GM18951 (cell line): ENCODE results near the gene XRCC5.

Experiments
- POLR2A ChIP-seq: IDR thresholded peaks from 4 replicates; pipeline ENCODE4 v1.6.1; 2011; ENCODE audit warnings: mild to moderate bottlenecking; ENCODE audit not compliant: insufficient read length, insufficient read depth; ENCODE audit errors: extremely low read depth
- in situ Hi-C: fragments of 300-500 bp; cut with MboI; formaldehyde crosslinking; loops from one replicate; pipeline ENCODE4 v1.12.0; 2022; ENCODE audit warnings: low sequenced_read_pairs, mixed read lengths, inconsistent platforms; ENCODE audit not compliant: unreplicated experiment

XRCC5 gene

GRCh38 chr2:216164087-216164486 is 54.9 kb downstream of the XRCC5 start:
- TF ChIP-seq POLR2A, result no peak
- in situ Hi-C loops, result no loop called here

- in situ Hi-C loops, result no loop called here
Observed at GRCh38 chr2:216164576-216164975, 55.4 kb downstream of the XRCC5 start.

GRCh38 chr2:216165711-216166110 is 56.6 kb downstream of the XRCC5 start:
- in situ Hi-C loops, result no loop called here
- TF ChIP-seq POLR2A, result no peak

More at GRCh38 chr2:216164576-216164975, 55.4 kb downstream of the XRCC5 start:
- no peak for TF ChIP-seq POLR2A

DNA sequence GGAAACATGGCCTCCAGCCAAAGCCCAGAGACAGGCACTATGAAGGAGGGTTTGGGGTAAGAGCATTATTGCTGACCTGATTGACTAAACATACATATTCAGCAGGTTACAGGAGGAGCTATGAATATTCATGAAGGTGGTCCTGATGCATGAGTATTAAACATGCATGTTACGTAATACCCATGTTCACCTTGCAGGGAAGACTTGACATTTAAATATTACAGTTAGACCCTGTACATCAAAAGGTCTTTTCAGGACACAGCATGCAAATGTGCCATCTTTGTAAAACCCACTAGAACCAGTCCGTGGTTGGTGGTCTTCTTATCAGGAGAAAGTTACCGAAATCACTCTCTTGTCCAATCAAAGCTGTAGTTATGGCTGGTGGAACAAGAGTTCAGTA is 59.9 kb downstream of the XRCC5 start:
- in situ Hi-C loops, result no loop called here
- TF ChIP-seq POLR2A, result no peak

GRCh38 chr2:216170076-216170763 is 61.1 kb downstream of the XRCC5 start:
- no peak for TF ChIP-seq POLR2A
- in situ Hi-C loops, result no loop called here

- in situ Hi-C loops, result no loop called here
- TF ChIP-seq POLR2A, result no peak
Observed at GRCh38 chr2:216171011-216171410, 61.9 kb downstream of the XRCC5 start.

DNA sequence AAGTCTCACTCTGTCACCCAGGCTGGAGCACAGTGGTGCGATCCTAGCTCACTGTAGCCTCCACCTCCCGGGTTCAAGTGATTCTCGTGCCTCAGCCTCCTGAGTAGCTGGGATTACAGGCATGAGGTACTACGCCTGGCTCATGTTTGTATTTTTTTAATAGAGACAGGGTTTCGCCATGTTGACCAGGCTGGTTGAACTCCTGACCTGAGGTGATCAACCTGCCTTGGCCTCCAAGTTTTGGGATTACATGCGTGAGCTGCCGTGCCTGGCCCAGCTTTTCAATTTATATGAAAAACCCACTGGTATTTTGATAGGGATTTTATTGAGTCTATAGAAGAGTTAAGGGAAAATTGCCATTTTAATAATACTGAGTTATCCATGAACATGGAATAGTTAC is 63.3 kb downstream of the XRCC5 start:
- in situ Hi-C loops, result no loop called here
- no peak for TF ChIP-seq POLR2A

- TF ChIP-seq POLR2A, result no peak
- in situ Hi-C loops, result no loop called here
Observed at GRCh38 chr2:216179015-216179414, 69.9 kb downstream of the XRCC5 start.

- no peak for TF ChIP-seq POLR2A
- in situ Hi-C loops, result no loop called here
Observed at GRCh38 chr2:216181351-216181750, 72.2 kb downstream of the XRCC5 start.

DNA sequence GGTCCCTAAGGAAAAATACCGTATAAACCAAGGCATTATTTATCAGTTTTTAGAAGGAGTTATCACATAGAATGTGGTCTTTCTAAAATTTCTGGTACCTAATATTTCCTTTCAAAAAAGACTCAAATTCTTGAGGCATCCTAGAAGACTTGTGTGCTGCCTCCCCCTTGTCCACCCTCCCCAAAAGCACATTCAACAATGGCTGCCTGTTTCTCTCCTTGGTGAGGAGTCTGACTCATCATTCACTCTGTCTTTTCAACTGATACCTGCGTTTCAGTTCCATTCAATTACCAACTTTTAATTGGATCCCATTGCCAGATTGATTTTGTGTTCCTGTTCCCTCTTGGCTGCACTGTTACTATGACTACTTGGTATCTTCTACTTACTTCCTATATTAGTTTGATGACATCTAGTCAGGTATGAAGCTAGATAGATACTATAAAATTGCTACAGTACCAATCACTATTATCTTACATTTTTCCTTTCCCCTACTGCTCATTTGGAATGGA is 72.9 kb downstream of the XRCC5 start:
- no peak for TF ChIP-seq POLR2A
- in situ Hi-C loops, result no loop called here

DNA sequence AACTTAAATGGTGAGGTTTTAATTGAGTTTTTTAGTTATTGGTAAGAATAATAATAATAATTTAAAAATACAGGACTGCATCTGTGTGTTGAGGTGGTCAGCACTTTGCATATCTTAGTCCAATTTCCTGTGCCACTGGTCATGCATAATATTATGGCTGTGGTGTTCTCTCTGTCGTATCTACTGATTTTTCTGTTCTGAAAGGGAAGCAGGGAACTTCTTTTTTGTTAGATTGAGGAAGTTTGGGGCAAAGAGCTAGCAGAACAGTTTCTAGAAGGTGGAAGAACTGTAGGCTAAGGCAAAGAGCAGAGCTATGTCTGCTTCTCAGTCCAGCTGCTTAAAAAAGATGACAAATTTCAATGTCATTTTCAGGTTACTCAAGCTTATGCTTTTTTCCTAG is 74.3 kb downstream of the XRCC5 start:
- TF ChIP-seq POLR2A, result no peak
- in situ Hi-C loops, result no loop called here

GRCh38 chr2:216188559-216188850 is 79.4 kb downstream of the XRCC5 start:
- TF ChIP-seq POLR2A, result no peak

DNA sequence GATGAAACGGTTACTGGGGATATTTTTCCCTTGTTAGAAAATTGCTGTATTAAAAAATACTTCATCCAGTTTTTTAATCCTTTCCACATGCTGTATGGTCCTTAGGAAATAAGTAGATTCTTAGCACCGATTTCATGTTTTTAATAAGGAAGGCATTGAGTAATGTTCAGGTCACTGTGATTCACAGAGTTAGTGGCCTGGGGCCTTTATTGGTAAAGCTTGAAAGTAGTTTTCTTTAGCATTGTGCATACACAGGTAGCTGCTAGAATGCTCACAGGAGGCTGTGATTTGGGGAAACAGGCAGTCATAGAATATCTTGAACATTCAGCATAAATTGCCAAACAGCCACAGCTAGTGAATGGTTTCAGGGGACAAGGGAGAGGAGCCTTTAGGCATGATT is 79.8 kb downstream of the XRCC5 start:
- in situ Hi-C loops, result no loop called here
- no peak for TF ChIP-seq POLR2A

More at GRCh38 chr2:216188559-216188850, 79.4 kb downstream of the XRCC5 start:
- in situ Hi-C loops, result no loop called here

DNA sequence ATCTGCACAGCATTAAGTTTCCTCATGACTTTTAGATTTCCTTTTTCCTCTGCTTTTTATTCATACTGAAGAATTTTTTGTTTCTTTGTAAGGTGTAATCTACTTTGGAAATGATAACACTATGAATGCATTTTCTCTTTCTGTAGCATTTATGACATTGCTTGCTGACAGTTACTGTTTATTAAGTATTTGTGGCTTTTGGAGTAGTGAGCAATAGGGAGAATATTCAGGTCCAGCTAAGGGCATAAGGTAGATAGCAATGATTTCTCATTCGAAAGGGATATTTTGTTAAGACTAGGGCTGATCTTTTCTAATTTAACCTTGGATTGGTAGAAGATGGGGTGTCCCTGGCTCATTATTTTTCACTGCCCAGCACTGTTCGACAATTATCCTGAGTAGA is 80.3 kb downstream of the XRCC5 start:
- in situ Hi-C loops, result no loop called here
- no peak for TF ChIP-seq POLR2A

GRCh38 chr2:216192181-216192580 is 83.0 kb downstream of the XRCC5 start:
- in situ Hi-C loops, result no loop called here
- no peak for TF ChIP-seq POLR2A
